H1 (cell line): ENCODE measurements around the gene JPH2. TPM values are rescaled to one million over a fixed set of nuclear protein-coding genes. Genes with fewer than 3 reads are reported as not detected.
A peak's percentile ranks its signal among the peaks of the same experiment; 100 is the strongest.

ENCODE experiments used
- CTCF ChIA-PET: fragments of 300-600 bp; sonication (Branson Sonifier 250); formaldehyde crosslinking; loops from one replicate; lab custom pipeline; 2021; ENCODE audit not compliant: partially characterized antibody; lab: Charles Lee
- POLR2A ChIA-PET: fragments of 300-600 bp; sonication (Branson Sonifier 250); formaldehyde crosslinking; loops from one replicate; lab custom pipeline; 2021; ENCODE audit warnings: inconsistent platforms; ENCODE audit not compliant: partially characterized antibody; lab: Charles Lee
- DNase-seq, 2 experiments: peaks; one replicate each; pipeline versions ENCODE4 v3.0.0 to v3.0.0-alpha.2; 2010 to 2022; ENCODE audit warnings: low spot score in 2 of 2, low read depth in 1 of 2, mixed read lengths in 1 of 2
- FAIRE-seq: peaks from 2 replicates; lab custom pipeline; 2011; peaks lifted over from hg19 to GRCh38; lab: Jason Lieb, UNC
- H2AFZ ChIP-seq: 2 replicates; pipeline ENCODE4 v1.8.1; 2012; ENCODE audit warnings: low read length, inconsistent platforms
- H2AK5ac ChIP-seq: 2 replicates; pipeline ENCODE4 v1.6.1; 2013; ENCODE audit warnings: low read depth, low read length
- H2BK120ac ChIP-seq: replicated peaks from 2 replicates; pipeline ENCODE3; 2013; ENCODE audit warnings: low read depth, low read length, inconsistent platforms
- H2BK12ac ChIP-seq: 2 replicates; pipeline ENCODE4 v1.6.1; 2013; ENCODE audit warnings: low read depth, low read length
- H2BK15ac ChIP-seq: 2 replicates; pipeline ENCODE4 v1.6.1; 2013; ENCODE audit warnings: low read length
- H2BK20ac ChIP-seq: 2 replicates; pipeline ENCODE4 v1.6.1; 2013; ENCODE audit warnings: low read length
- H2BK5ac ChIP-seq: 2 replicates; pipeline ENCODE4 v1.6.1; 2013; ENCODE audit warnings: low read depth, low read length
- H3K14ac ChIP-seq: 2 replicates; pipeline ENCODE4 v1.6.1; 2013; ENCODE audit warnings: inconsistent platforms; ENCODE audit not compliant: insufficient read length
- H3K18ac ChIP-seq: 2 replicates; pipeline ENCODE4 v1.6.1; 2013; ENCODE audit warnings: low read length; ENCODE audit errors: extremely low read depth
- H3K23ac ChIP-seq: 2 replicates; pipeline ENCODE4 v1.6.1; 2013; ENCODE audit warnings: inconsistent platforms; ENCODE audit not compliant: insufficient read length
- H3K23me2 ChIP-seq: 2 replicates; pipeline ENCODE4 v1.6.1; 2013; ENCODE audit warnings: low read depth, low read length
- H3K27ac ChIP-seq: 2 replicates; pipeline ENCODE4 v1.6.1; 2011; ENCODE audit warnings: low read depth, low read length, inconsistent platforms
- H3K27me3 ChIP-seq, 4 experiments: replicated peaks in 1 of 4; 1 replicate in 1 of 4; 2 replicates in 3 of 4; pipeline versions ENCODE4 v1.6.1 to v1.8.1; 2011 to 2013; ENCODE audit warnings: low read length in 3 of 4, mild to moderate bottlenecking in 3 of 4, inconsistent platforms in 2 of 4, mixed read lengths in 2 of 4, moderate library complexity in 1 of 4; ENCODE audit not compliant: control insufficient read depth in 3 of 4, insufficient read depth in 3 of 4; ENCODE audit errors: extremely low read depth in 1 of 4
- H3K36me3 ChIP-seq, 4 experiments: 2 replicates each; pipeline versions ENCODE4 v1.6.1 to v1.8.1; 2011 to 2013; ENCODE audit warnings: mild to moderate bottlenecking in 4 of 4, low read length in 3 of 4, moderate library complexity in 2 of 4, control low read depth in 1 of 4, inconsistent platforms in 1 of 4; ENCODE audit not compliant: insufficient read depth in 4 of 4, control insufficient read depth in 2 of 4
- H3K4ac ChIP-seq: replicated peaks from 2 replicates; pipeline ENCODE3; 2013; ENCODE audit warnings: low read length, low read depth, mixed read lengths, inconsistent platforms; ENCODE audit not compliant: insufficient read length
- H3K4me1 ChIP-seq, 4 experiments: replicated peaks in 1 of 4; 1 replicate in 1 of 4; 2 replicates in 3 of 4; pipeline versions ENCODE4 v1.6.1 to v1.8.1; 2011 to 2013; ENCODE audit warnings: low read length in 3 of 4, inconsistent platforms in 2 of 4, mixed read lengths in 1 of 4; ENCODE audit not compliant: insufficient read depth in 4 of 4, control insufficient read depth in 3 of 4
- H3K4me2 ChIP-seq, 2 experiments: 2 replicates each; pipeline versions ENCODE4 v1.6.1 to v1.8.1; 2011 to 2013; ENCODE audit warnings: low read depth in 2 of 2, low read length in 2 of 2, control low read depth in 1 of 2, inconsistent platforms in 1 of 2, mild to moderate bottlenecking in 1 of 2; ENCODE audit not compliant: insufficient read depth in 1 of 2
- H3K4me3 ChIP-seq, 4 experiments: fragments of 200-600, 300-600 bp in 1 of 4; sonication (generic), shearing (Covaris generic), sonication (Bioruptor Twin) in 1 of 4; 2 replicates each; pipeline versions ENCODE4 v1.5.1 to v1.8.1; 2011 to 2016; ENCODE audit warnings: low read length in 4 of 4, low read depth in 3 of 4, control low read depth in 2 of 4, inconsistent platforms in 2 of 4, mild to moderate bottlenecking in 2 of 4, mixed read lengths in 1 of 4, moderate library complexity in 1 of 4; ENCODE audit not compliant: insufficient read depth in 2 of 4; ENCODE audit errors: extremely low read depth in 1 of 4
- H3K56ac ChIP-seq: replicated peaks from 2 replicates; pipeline ENCODE3; 2013; ENCODE audit warnings: low read depth, mild to moderate bottlenecking, mixed read lengths, low read length, inconsistent platforms; ENCODE audit not compliant: insufficient read length
- H3K79me1 ChIP-seq: 2 replicates; pipeline ENCODE4 v1.6.1; 2013; ENCODE audit warnings: low read depth, low read length, control low read depth
- H3K79me2 ChIP-seq, 2 experiments: 2 replicates each; pipeline versions ENCODE4 v1.6.1 to v1.8.1; 2012 to 2013; ENCODE audit warnings: low read length in 2 of 2, mild to moderate bottlenecking in 2 of 2, inconsistent platforms in 1 of 2; ENCODE audit not compliant: insufficient read depth in 2 of 2, control insufficient read depth in 1 of 2
- H3K9ac ChIP-seq, 4 experiments: replicated peaks in 1 of 4; 1 replicate in 1 of 4; 2 replicates in 3 of 4; pipeline versions ENCODE4 v1.6.1 to v1.8.1; 2011 to 2013; ENCODE audit warnings: low read depth in 3 of 4, low read length in 3 of 4, control low read depth in 2 of 4, mild to moderate bottlenecking in 2 of 4, moderate library complexity in 2 of 4, inconsistent platforms in 1 of 4; ENCODE audit errors: extremely low read depth in 1 of 4
- H3K9me3 ChIP-seq, 2 experiments: 2 replicates each; pipeline versions ENCODE4 v1.6.1 to v1.8.1; 2012 to 2013; ENCODE audit warnings: mild to moderate bottlenecking in 2 of 2, moderate library complexity in 2 of 2, control low read depth in 1 of 2, inconsistent platforms in 1 of 2, low read depth in 1 of 2, low read length in 1 of 2, mixed read lengths in 1 of 2; ENCODE audit not compliant: insufficient read depth in 2 of 2
- H4K20me1 ChIP-seq, 2 experiments: replicated peaks in 1 of 2; 2 replicates each; pipeline versions ENCODE3 to v1.8.1; 2011 to 2013; ENCODE audit warnings: inconsistent platforms in 2 of 2, low read length in 2 of 2, mild to moderate bottlenecking in 1 of 2; ENCODE audit not compliant: insufficient read depth in 2 of 2, control insufficient read depth in 1 of 2
- H4K5ac ChIP-seq: 2 replicates; pipeline ENCODE4 v1.6.1; 2013; ENCODE audit warnings: low read length, low read depth, mixed read lengths, inconsistent platforms; ENCODE audit not compliant: insufficient read length
- H4K8ac ChIP-seq: 2 replicates; pipeline ENCODE4 v1.8.0; 2013; ENCODE audit warnings: mild to moderate bottlenecking, moderate library complexity, low read length, inconsistent platforms; ENCODE audit not compliant: insufficient read depth; ENCODE audit errors: extremely low read depth
- H4K91ac ChIP-seq: replicated peaks from 2 replicates; pipeline ENCODE3; 2013; ENCODE audit warnings: low read length, mixed read lengths, inconsistent platforms; ENCODE audit not compliant: insufficient read length
- BCL11A ChIP-seq, 2 experiments: IDR thresholded peaks; one replicate each; pipeline ENCODE4 v1.6.1; 2011; ENCODE audit warnings: low read depth in 2 of 2, low read length in 2 of 2, mild to moderate bottlenecking in 2 of 2
- GTF2F1 ChIP-seq: IDR thresholded peaks from 2 replicates; pipeline ENCODE4 v1.6.1; 2012; ENCODE audit warnings: low read depth, low read length, improper control_type of control experiment, borderline replicate concordance
- JUN ChIP-seq: IDR thresholded peaks from 2 replicates; pipeline ENCODE4 v1.6.1; 2011; ENCODE audit warnings: low read depth, mild to moderate bottlenecking, improper control_type of control experiment, low read length
- KDM1A ChIP-seq: fragments of 200-600, 300-600 bp; sonication (generic); IDR thresholded peaks from 2 replicates; pipeline ENCODE4 v1.7.1; 2016; ENCODE audit warnings: mild to moderate bottlenecking, low read length, borderline replicate concordance
- KDM4A ChIP-seq: IDR thresholded peaks from one replicate; pipeline ENCODE4 v1.7.1; 2012; ENCODE audit warnings: low read depth, mild to moderate bottlenecking, moderate library complexity, low read length, inconsistent platforms; ENCODE audit not compliant: severe bottlenecking
- POLR2A ChIP-seq, 2 experiments: IDR thresholded peaks; 1 replicate in 1 of 2; 2 replicates in 1 of 2; pipeline ENCODE4 v1.6.1; 2011; ENCODE audit warnings: low read depth in 2 of 2, low read length in 2 of 2, mild to moderate bottlenecking in 2 of 2; ENCODE audit errors: control extremely low read depth in 1 of 2
- POLR2AphosphoS5 ChIP-seq: IDR thresholded peaks from 2 replicates; pipeline ENCODE4 v1.6.1; 2011; ENCODE audit warnings: low read depth, low read length
- RAD21 ChIP-seq, 2 experiments: IDR thresholded peaks in 1 of 2; conservative IDR thresholded peaks in 1 of 2; 2 replicates each; pipeline ENCODE4 v1.6.1; 2011; ENCODE audit warnings: low read depth in 2 of 2, low read length in 2 of 2, improper control_type of control experiment in 1 of 2, inconsistent platforms in 1 of 2, mild to moderate bottlenecking in 1 of 2, moderate library complexity in 1 of 2
- RFX5 ChIP-seq: IDR thresholded peaks from 2 replicates; pipeline ENCODE4 v1.6.1; 2011; ENCODE audit warnings: low read depth, low read length, improper control_type of control experiment, borderline replicate concordance
- SAP30 ChIP-seq: fragments of 300-600 bp; sonication (generic); IDR thresholded peaks from 2 replicates; pipeline ENCODE4 v1.7.1; 2012; ENCODE audit warnings: low read length, moderate library complexity, mild to moderate bottlenecking, inconsistent platforms; ENCODE audit not compliant: insufficient read depth, insufficient replicate concordance
- SIN3A ChIP-seq, 2 experiments: IDR thresholded peaks in 1 of 2; conservative IDR thresholded peaks in 1 of 2; 2 replicates each; pipeline ENCODE4 v1.6.1; 2011 to 2012; ENCODE audit warnings: low read length in 2 of 2, improper control_type of control experiment in 1 of 2, low read depth in 1 of 2, mild to moderate bottlenecking in 1 of 2
- SIX5 ChIP-seq: IDR thresholded peaks from 2 replicates; pipeline ENCODE4 v1.6.1; 2011; ENCODE audit warnings: mild to moderate bottlenecking, low read depth, low read length
- SP1 ChIP-seq: IDR thresholded peaks from 2 replicates; pipeline ENCODE4 v1.6.1; 2011; ENCODE audit warnings: low read depth, low read length
- TAF1 ChIP-seq: IDR thresholded peaks from 2 replicates; pipeline ENCODE4 v1.6.1; 2011; ENCODE audit warnings: mild to moderate bottlenecking, low read depth, low read length
- WGBS, 2 experiments: shearing (Covaris generic) in 1 of 2; methylation state at CpG; one replicate each; pipeline versions ENCODE4 v1.1.6 to v1.1.7; 2013 to 2015; ENCODE audit warnings: low lambda C conversion rate in 2 of 2, mixed read lengths in 2 of 2, inconsistent platforms in 1 of 2, low coverage in 1 of 2, missing lambda C conversion rate in 1 of 2; ENCODE audit not compliant: insufficient replicate concordance in 2 of 2, insufficient coverage in 1 of 2, insufficient read length in 1 of 2; ENCODE audit errors: extremely low coverage in 1 of 2, missing lambda C conversion rate in 1 of 2; 5-methylcytosine and 5-hydroxymethylcytosine counted together
- polyA plus RNA-seq, 7 experiments: library from polyadenylated mRNA; depleted of rRNA in 3 of 7; stranded (reverse) in 5 of 7; unstranded in 2 of 7; fragments of >200 nt in 5 of 7; fragments of 200-250 nt in 2 of 7; gene quantifications; 1 replicate in 5 of 7; 2 replicates in 1 of 7; 4 replicates in 1 of 7; pipeline versions ENCODE4 v1.2.1 to v1.2.3, GENCODE V29; 2011 to 2013; ENCODE audit warnings: missing spikeins in 2 of 7, mixed read lengths in 2 of 7
- total RNA-seq: library from RNA; stranded (reverse); fragmentation: NEBNext Ultra II Directional; extraction: Animal tissue kit (Norgen Biotek cat#: 25700); gene quantifications from 2 replicates; pipeline ENCODE4 v1.2.1, GENCODE V29; 2021

JPH2 gene
- total and polyA plus RNA-seq, 2 of the 8 experiments (the other 6 are each of a cell fraction or from before 2014, with no cell fraction given) = 0.59 to 1.3 TPM

- Histone ChIP-seq H4K8ac (no peak overlapping the region), H4K20me1 (peaks cover 3 to 6% of the 10 kb centered on the region in 2 experiments), H3K9ac (no peak overlapping the region; a peak in 3 of 7 replicates), H3K36me3 (peaks cover 4 to 20% (median 13%) of the 10 kb centered on the region in 4 experiments; a peak in 5 of 8 replicates), H3K4ac (no peak overlapping the region), H3K27ac (no peak overlapping the region), H2BK12ac (no peak overlapping the region), H3K23me2 (peaks cover 8% of the 10 kb centered on the region), H4K91ac (no peak overlapping the region), H3K79me2 (peaks cover 11 to 68% of the 10 kb centered on the region in 2 experiments), H2BK15ac (no peak overlapping the region), H3K4me1 (peaks cover 1 to 6% (median 4%) of the 10 kb centered on the region in 4 experiments), H2BK120ac (no peak overlapping the region), H3K79me1 (peaks cover 5% of the 10 kb centered on the region), H3K4me3 (peak overlapping the region; percentile 87 to 99 (median 97); a peak in 7 of 8 replicates), H3K14ac (no peak overlapping the region), H3K18ac (no peak overlapping the region), H3K56ac (no peak overlapping the region), H3K9me3 (no peaks in the 10 kb centered on the region), H3K27me3 (no peaks in the 10 kb centered on the region), H2AFZ (no peak overlapping the region), H3K23ac (no peak overlapping the region), H3K4me2 (peak overlapping the region; percentile 70 to 95), H4K5ac (no peak overlapping the region), H2BK20ac (no peak overlapping the region), H2BK5ac (no peak overlapping the region), H2AK5ac (no peak overlapping the region)
- ChIA-PET POLR2A (interaction anchor here (0.6 to 1.5 kb wide), 7 partner anchors 9 to 318 kb away, joined by 3 to 4 read pairs (median 3); no protein-coding TSS in a partner anchor), CTCF (interaction anchor here (1.3 to 1.6 kb wide), 2 partner anchors 10 to 92 kb away, joined by 3 to 7 read pairs; no protein-coding TSS in a partner anchor)
- no peak for FAIRE-seq
- WGBS, 2 experiments = 82% methylated on average over 7 of the region's 7 CpGs; no CpG with 5 or more reads in 1 of the 2 experiments
- DNase-seq = no peak
- TF ChIP-seq BCL11A (IDR thresholded peaks at IDR 0.05; ENCODE audit: low read depth in 2 of 2, low read length in 2 of 2) = no peak
- no peak for TF ChIP-seq SIN3A (conservative IDR thresholded peaks at IDR 0.05 in 1 of 2, IDR thresholded peaks at IDR 0.05 in 1 of 2; ENCODE audit: low read depth in 1 of 2, low read length in 2 of 2)
- TF ChIP-seq SIX5 = no peak
- TF ChIP-seq JUN = no peak
- TF ChIP-seq KDM4A = no peak
- no peak for TF ChIP-seq RFX5
- TF ChIP-seq SP1 = no peak
- TF ChIP-seq KDM1A = no peak
- TF ChIP-seq SAP30 = no peak
- TF ChIP-seq POLR2A (IDR thresholded peaks at IDR 0.05; ENCODE audit: control extremely low read depth in 1 of 2, low read depth in 2 of 2, low read length in 2 of 2) = no peak; a peak in 1 of 3 replicates
- no peak for TF ChIP-seq POLR2AphosphoS5
- no peak for TF ChIP-seq GTF2F1
- no peak for TF ChIP-seq TAF1
- TF ChIP-seq RAD21 (IDR thresholded peaks at IDR 0.05 in 1 of 2, conservative IDR thresholded peaks at IDR 0.05 in 1 of 2; ENCODE audit: low read depth in 2 of 2, low read length in 2 of 2) = no peak
Measured at GRCh38 chr20:44208770-44209169, 21.8 kb upstream of the JPH2 start.
